Measurements from ENCODE around the gene INO80B.
A peak's percentile ranks its signal among the peaks of the same experiment; 100 is the strongest.
"Not testable (repeated sequence)": the region's sequence is repeated elsewhere in the genome, so short reads cannot be mapped to it uniquely, and the experiment has no call there.

INO80B gene

DNA sequence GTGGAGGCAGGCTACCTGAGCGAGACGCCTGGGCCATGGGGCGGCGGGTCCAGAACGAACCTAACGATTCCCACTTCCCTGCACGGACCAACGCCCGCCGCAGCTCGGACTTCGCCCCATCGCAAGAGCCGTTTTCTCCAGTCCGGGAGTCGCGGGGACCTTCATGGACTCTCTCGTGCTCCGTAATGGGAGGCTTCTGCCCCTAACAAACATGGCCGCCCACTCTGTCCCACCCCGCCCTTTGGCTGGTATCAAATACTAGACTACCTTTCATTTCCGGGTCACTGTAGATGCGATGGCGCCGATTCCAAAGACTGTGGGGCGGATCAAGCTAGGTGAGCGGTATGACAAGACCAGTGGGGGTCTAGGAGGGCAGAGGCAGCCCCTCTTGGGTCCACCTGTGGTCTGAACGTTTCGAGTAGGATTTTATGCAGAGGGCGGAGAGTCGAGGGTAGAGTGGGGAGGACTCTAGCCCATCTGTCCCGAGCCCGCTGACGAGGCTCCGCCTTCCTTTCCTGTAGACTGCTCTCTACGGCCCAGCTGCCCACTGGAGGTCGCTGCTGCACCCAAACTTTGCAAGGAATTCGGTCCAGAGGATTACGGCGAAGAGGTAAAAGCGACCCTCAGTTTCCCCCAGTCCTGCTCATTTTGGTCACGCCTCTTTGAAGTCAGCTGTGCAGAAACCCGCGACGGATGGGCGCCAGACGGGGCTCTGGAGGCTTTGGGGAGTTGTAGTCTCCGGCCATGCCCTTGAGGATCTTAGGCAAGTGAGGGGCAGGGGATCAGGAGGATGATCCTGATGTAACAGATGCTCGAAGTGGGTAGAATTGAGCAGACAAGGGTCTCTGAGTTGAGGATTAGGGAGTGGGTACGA, 28.2 kb downstream of the INO80B start, which contains the start of the genes CCDC142 and TTC31:
TSS of gene CCDC142 (minus strand) at position 198 of the 874 bp plus-strand sequence. CDS start at position 37, 161 bp downstream.
TSS of gene TTC31 (plus strand) at position 281 of the 874 bp plus-strand sequence. CDS start at position 296, 15 bp downstream.
- peak; percentile 95 for DNase-seq

DNA sequence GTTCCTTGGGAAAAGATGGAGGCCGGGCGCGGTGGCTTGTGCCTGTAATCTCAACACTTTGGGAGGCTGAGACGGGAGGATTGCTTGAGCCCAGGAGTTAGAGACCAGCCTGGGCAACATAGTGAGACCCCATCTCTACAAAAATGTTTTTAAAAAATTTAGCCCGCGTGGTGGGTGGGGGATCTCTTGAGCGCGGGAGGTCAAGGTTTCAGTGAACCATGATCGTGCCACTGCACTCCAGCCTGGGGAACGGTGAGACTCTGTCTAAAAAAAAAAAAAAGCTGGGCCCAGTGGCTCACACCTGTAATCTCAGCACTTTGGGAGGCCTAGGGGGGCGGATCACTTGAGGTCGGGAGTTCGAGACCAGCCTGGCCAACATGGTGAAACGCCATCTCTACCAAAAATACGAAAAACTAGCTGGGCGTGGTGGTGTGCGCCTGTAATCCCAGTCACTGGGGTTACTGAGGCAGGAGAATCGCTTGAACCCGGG, 28.8 kb downstream of the INO80B start:
- DNase-seq = not testable (repeated sequence)

DNA sequence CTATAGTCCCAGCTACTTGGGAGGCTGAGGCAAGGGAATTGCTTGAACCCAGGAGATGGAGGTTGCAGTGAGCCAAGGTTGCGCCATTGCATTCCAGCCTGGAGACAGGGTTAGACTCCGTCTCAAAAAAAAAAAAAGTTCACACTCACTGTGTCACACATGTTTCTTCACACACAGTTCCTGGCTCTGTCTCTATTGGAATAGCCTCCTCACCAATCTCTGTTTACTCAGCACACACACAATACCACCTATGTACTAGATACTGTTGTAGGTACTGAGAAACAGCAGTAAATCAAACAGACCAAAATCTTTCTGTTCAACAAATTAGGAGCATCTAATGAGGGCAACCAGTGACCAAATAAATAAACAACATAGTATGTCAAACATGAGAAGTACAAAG, 31.3 kb downstream of the INO80B start:
- DNase-seq = no peak

DNA sequence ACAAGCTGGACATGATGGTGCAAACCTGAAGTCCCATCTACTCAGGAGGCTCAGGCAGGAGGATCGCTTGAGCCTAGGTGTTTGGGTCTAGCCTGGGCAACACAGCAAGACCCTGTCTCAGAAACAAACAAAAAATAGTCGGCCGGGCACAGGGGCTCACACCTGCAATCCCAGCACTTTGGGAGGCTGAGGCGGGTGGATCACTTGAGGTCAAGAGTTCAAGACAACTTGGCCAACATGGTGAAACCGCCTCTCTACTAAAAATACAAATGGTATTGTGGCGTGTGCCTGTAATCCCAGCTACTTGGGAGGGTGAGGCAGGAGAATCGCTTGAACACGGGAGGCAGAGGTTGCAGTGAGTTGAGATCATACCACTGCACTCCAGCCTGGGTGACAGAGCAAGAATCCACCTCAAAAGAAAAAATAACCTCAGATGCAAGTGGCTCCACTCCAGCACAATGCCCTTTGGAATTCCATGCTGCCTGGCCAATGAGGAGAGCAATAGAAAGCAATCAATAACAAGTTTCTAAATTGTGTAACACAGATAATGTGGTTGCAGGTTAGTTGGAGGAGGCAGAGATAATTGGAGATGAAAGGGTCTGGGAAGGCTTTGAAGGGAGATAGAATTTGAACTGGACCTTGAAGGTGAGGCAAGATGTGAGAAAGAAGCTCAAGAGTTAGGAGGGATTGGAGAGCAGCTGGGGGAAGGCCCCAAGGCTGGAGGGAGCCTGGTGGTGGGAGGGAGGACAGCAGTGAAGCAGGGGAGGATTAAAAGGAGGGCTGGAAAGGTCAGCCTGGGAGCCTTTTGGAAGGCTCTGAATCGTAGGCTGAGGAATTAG, 34.0 kb downstream of the INO80B start:
- DNase-seq = no peak

GRCh38 chr2:74489906-74490305, 35.0 kb downstream of the INO80B start:
- DNase-seq = no peak

DNA sequence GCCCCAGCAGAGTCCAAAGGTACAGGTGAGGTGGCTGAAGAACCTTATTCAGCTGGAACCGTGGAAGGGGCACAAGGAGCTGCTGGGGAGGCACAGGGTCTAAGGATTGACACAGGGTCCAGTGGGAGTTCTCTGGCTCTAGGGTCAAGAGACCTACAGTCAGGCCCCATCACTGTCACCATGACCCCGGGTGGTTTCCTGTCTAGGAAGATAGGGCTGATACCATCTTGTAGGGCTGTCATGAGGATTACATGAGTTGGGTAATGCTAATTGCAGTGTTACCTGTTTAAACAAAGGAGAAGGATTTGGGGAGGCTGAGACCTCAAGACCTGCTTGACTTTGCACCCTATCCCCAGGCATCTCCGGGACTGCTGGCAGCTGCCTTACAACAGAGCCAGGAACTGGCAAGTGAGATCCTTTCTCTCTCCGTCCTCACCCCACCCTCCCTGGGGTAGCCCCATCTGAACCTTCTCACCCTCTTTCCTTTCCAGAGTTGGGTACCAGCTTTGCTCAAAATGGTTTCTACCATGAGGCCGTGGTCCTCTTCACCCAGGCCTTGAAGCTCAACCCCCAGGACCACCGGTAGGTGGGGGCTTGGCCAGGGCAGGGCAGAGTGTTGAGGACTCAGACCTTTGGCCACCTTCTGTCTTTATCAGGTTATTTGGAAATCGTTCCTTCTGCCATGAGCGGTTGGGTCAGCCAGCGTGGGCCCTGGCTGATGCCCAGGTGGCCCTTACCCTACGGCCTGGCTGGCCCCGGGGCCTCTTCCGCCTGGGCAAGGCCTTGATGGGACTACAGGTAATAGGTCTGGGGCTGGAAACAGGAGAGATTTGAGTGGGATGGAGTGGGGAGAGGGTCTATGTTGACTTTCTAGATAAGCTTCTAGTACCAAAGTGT, 37.0 kb downstream of the INO80B start:
- DNase-seq = no peak

- no peak for DNase-seq
These were observed 38.7 kb downstream of the INO80B start for GRCh38 chr2:74493546-74493945.

DNA sequence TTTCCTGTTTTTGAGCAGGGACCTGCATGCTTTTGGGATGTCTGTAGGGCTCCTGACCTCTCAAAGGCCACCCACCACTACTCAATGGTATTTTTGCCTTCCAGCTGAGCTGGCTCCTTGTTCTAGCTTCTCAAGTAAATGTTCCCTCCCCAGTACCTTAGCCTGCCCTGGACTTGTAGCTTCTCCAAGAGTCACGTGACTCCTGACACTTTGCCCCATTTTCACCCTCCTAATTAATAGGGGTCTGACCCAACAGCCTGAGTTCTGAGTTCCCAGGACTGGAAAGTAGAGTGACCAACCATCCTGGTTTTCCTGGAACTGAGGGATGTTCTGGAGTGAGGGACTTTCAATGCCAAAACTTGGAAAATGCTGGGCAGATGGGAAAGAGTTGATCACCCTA, 40.6 kb downstream of the INO80B start:
- DNase-seq = no peak

DNA sequence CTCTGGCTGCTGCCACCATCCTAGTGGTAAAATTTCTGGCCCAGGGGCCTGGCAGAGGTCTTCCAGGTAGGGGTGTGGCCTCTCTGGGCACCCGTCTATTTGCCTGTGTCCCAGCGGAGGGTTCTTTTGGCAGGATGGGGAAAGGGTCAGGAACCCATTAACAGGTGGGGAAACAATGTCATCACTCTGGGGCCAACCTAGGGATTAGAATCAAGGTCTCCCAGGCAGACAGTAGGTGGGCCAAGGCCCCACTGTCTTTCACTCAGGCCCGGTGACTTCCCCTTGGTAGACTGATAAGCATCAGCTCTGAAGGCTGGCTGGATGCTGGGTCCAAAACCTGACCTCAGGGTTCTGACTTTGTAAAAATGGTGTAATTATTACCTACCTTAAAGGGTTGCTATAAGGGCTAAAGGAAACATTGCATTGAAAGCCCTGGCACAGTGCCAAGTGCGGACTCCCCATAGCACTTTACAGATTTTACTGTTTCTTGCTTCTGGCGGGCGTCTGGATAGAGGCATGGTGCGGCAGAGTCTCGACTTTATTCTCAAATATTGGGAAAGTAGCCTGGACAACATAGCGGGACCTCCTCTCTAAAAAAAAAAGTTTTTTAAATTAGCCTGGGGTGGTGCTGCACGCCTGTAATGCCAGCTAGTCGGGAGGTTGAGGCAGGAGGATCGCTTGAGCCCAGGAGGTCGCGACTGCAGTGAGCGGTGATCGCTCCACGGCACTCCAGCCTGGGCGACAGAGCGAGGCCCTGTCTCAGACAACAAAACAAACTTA, 42.3 kb downstream of the INO80B start:
- no peak for DNase-seq

DNA sequence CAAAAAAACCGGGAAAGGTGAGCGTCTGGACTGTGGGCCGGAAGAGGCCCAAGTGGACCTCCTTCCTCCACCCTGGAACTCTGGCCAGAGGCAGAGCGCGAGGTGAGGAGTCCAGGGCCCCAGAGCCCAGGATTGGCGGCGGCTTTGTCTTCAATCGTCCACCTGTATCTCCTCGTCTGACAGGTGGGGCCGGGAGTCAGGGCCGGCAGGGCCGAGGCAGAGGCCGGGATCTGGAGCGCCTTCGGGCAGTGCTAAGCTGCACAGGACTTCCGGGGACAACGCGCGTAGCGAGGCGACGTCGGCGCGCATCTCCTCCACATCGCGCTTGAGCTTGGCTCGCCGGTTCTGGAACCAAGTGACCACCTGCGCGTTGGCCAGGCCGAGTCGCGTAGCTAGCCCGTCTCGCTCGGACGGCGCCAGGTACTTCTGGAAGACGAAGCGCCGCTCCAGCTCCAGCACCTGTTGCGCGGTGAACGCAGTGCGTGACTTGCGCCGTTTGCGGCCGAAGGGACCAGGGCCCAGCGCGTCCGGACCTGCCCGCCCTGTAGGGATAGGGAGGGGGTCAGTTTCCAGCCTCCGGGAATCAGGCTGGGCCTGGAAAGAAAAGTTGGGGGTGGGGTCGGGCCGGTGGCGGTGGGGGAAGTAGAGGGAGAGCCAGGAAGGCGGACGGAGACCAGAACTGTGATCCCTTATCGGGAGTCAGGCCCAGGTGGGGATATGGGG, 43.1 kb downstream of the INO80B start:
- no peak for DNase-seq

DNA sequence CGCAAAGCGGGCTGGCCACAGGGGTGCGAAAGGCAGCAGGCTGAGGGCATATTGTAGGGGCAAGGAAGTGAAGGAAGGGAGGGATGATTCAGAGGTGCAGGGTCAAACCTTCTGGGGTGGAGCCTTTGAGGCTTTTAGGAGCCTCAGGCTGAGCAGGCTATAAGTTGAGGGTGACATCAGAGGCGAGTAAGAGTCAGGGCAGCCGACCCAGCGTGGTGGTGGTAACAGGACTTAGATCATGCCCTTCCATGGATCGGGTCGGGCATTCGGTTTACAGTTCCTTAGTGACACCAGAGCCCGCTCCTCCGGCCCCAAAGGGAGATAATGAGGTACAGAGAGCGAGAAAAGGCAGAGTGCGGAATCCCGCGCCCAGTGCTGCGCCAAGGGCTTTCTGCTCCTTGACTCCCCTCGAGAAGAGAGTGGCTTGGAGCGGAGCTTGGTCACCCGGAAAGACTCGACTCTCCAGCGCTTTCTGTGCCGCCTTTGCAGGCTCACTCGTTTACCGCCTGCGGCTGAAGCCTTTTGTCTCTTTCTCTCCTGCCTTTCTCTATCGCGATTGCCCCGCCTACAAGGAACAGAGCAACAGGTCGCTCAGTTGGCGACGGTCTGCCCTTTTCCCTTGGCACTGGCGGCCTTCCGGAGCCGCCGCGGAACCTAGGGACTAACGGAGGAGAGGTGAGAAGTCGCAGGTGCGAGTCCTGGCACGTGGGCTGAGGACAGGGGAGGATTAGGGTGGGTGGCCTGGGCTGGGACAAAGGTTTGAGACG, 43.8 kb downstream of the INO80B start:
- no peak for DNase-seq

DNA sequence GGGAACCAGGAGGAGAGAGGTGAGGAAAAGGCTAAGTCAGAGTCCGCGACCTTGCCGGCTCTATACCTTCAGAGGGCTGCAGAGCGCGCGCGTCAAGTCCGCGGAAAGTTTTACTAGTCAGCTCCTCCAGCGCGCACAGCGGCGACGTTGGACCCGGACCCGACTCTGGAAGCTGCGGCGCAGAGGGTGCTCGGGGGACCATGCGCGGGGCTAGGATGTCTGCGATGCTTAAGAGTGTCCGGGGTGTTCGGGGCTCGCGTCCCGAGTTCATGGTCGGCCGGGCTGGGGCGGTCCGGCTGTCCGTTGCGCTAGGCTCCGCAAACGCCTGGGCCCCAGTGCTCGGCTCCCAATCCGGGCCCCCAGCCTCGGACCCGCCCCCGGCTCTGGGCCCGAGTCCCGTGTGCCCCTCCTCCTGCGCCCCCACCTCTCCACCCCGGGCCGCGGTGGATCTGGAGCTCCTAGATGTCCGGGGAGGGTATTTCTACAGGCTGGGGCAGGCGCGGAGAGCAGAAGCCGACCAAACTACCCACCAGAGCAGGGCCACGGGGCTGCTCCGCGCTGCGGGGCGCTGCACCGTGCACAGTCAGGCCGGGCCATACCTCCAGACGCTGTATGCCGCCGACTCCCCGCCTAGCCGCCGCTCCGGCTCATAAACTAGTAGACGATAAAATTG, 44.5 kb downstream of the INO80B start, which contains the start of gene LBX2:
TSS of gene LBX2 (minus strand) at position 337 of the 673 bp plus-strand sequence. CDS start at position 271, 66 bp downstream.
- DNase-seq = no peak

GRCh38 chr2:74499940-74500577, 45.2 kb downstream of the INO80B start:
- DNase-seq = no peak

- DNase-seq = no peak
These were observed 45.7 kb downstream of the INO80B start for GRCh38 chr2:74500578-74500946.

DNA sequence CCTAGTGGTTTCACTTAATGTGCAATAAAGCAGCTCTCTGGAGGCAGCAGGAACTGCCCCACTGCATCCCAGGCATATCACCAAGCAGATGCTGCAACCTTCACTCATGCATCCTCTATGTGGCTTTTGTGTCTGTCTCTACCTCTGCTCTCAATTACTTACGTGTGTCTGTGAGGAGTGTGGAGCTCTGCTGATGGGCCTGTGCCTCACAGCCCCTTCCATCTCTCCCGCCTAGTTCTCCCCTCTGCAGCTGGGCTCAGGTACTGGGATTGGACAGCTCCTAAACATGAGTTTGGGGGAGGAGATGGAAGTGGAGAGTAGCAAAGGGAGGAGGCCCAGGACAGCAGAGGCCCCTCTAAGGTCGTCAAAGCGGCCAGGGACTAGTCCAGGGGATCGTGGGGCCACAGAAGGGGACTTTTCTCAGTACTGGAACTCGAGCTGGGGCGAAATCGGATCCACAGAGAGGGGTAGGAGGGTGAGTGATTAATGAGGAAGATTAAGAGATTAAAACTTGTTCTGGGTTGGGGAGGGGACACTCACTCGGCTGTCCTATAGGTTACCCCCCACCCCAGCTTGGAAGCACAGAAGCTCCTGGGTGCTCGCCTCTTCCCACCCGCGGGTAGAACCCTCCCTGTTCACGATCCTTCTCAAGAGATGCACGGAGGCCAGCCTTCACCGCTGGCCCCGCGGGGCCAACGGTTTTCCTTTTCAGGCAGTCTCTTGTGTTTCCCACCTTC, 46.6 kb downstream of the INO80B start:
- DNase-seq = no peak

DNA sequence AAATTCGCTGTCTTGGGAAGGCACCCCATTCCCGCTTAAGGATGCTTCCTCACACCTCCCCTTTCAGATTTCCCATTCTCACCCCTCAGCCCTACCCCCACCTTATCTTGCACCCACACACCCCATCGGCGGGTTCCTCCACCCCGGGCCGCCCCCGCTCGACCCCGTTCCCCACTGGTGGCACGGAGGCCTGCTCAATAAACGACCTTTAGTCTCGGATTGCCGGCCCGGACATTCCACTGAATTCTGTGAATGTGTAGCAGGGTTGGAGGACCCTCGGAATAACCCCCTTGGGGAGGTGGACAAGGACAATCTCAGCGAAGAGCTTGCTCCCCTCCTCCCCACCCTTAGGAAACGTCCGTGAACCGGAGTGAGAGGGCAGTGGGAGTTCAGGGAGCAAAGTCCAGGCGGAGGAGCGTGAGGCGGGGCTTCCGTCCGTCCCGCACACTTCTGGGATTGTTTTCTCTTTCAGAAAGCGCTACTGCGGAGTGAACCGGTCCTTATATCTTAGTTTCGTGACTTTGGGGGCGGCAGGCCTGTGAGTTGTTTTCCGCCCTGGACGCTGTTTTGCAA, 47.3 kb downstream of the INO80B start:
- no peak for DNase-seq

DNA sequence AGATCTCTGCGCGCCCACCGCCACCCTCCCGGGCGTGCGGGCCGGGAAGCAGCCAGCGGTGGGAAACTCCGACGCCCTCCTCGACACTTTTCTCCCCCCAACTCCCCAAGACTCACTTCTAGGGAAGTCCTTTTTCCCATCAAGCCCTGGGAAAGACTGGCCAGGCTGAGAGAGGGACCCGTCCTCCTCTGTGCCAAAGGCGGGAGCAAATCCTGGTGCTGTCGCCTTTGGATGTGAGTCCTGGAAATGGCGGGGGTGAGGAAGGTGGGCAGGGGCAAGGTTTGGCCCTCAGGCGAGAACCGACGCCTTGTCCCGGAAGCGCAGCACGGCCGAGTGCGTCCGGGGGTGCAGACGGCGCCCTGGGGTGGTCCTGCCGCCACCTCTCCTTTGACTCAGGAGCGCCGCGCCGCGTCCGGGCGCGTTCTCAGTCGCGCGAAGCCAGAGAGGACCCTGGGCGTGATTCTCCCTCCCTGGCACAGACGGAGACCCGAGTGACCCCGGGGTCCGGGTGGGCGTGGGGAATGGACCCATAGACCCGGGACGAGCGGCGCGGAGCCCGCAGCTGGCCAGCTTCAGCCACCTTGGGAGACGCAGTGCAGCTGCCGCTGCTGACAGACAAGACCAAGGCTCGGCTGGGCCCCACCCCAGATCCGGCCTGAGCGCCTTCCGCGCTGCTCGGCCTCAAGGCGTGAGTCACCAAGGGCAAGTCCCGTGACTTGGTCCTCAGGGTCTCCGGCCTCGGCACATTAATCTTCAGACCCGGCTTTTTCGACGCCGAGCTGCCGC, 48.0 kb downstream of the INO80B start:
- DNase-seq = no peak

Data from SHP77 treated with DMSO at 0.1 percent for 48 hours (cell line).